Hepatocyte (in vitro differentiated cells): ENCODE results near the gene PSMB2. TPM values are rescaled to one million over a fixed set of nuclear protein-coding genes. Genes with fewer than 3 reads are reported as not detected.
A peak's percentile ranks its signal among the peaks of the same experiment; 100 is the strongest.

Source experiments
- DNase-seq: peaks from one replicate; pipeline ENCODE4 v3.0.0-alpha.2; 2016; ENCODE audit warnings: low spot score
- H2AFZ ChIP-seq: fragments of 200-600 bp; sonication (generic); 2 replicates; pipeline ENCODE4 v1.6.0; 2016; ENCODE audit warnings: antibody characterized with exemption, mild to moderate bottlenecking
- H3K27ac ChIP-seq: fragments of 200-600 bp; sonication (generic); 2 replicates; pipeline ENCODE4 v1.5.1; 2016; ENCODE audit warnings: mild to moderate bottlenecking
- H3K27me3 ChIP-seq: fragments of 200-600 bp; sonication (generic); 2 replicates; pipeline ENCODE4 v1.6.1; 2016
- H3K36me3 ChIP-seq: fragments of 200-600 bp; sonication (generic); replicated peaks from 2 replicates; pipeline ENCODE4 v1.5.1; 2016; ENCODE audit warnings: low read depth; ENCODE audit not compliant: insufficient read depth
- H3K4me1 ChIP-seq: fragments of 200-600 bp; sonication (generic); 2 replicates; pipeline ENCODE4 v1.5.1; 2016; ENCODE audit warnings: mild to moderate bottlenecking, moderate library complexity; ENCODE audit not compliant: insufficient read depth
- H3K4me2 ChIP-seq: fragments of 200-600 bp; sonication (generic); 2 replicates; pipeline ENCODE4 v1.6.0; 2016
- H3K4me3 ChIP-seq: fragments of 200-600 bp; sonication (generic); 2 replicates; pipeline ENCODE4 v1.5.1; 2016; ENCODE audit warnings: mild to moderate bottlenecking
- H3K79me2 ChIP-seq: fragments of 200-600 bp; sonication (generic); 2 replicates; pipeline ENCODE4 v1.6.0; 2017; ENCODE audit warnings: mild to moderate bottlenecking
- H3K9me2 ChIP-seq: fragments of 200-600 bp; sonication (generic); replicated peaks from 2 replicates; pipeline ENCODE4 v1.6.0; 2017; ENCODE audit warnings: mild to moderate bottlenecking; ENCODE audit not compliant: insufficient read depth
- H3K9me3 ChIP-seq: fragments of 200-600 bp; sonication (generic); 2 replicates; pipeline ENCODE4 v1.5.1; 2016; ENCODE audit warnings: low read depth, mild to moderate bottlenecking
- H4K20me1 ChIP-seq: fragments of 200-600 bp; sonication (generic); 2 replicates; pipeline ENCODE4 v1.6.0; 2016; ENCODE audit warnings: mild to moderate bottlenecking; ENCODE audit not compliant: insufficient read depth, poor library complexity, severe bottlenecking
- CTCF ChIP-seq: fragments of 200-600 bp; sonication (generic); IDR thresholded peaks from 2 replicates; pipeline ENCODE4 v1.5.1; 2016; ENCODE audit warnings: antibody characterized with exemption, mild to moderate bottlenecking; ENCODE audit not compliant: poor library complexity
- EZH2 ChIP-seq: fragments of 200-600 bp; sonication (generic); IDR thresholded peaks from 2 replicates; pipeline ENCODE4 v1.6.1; 2016; ENCODE audit warnings: antibody characterized with exemption, mild to moderate bottlenecking, borderline replicate concordance
- EZH2phosphoT487 ChIP-seq: fragments of 200-600 bp; sonication (generic); IDR thresholded peaks from one replicate; pipeline ENCODE4 v1.6.1; 2018; ENCODE audit warnings: antibody characterized with exemption, mild to moderate bottlenecking, low read depth, moderate library complexity; ENCODE audit not compliant: unreplicated experiment, severe bottlenecking
- WGBS: methylation state at CpG from one replicate; pipeline ENCODE4 v1.1.6; 2016; ENCODE audit warnings: low lambda C conversion rate; ENCODE audit errors: missing lambda C conversion rate; 5-methylcytosine and 5-hydroxymethylcytosine counted together
- polyA plus RNA-seq: library from polyadenylated mRNA; unstranded; fragments of >200 nt; fragmentation: Nextera tagmentation; extraction: Ambion mirVana; gene quantifications from 2 replicates; pipeline ENCODE4 v1.2.1, GENCODE V29; 2016
- total RNA-seq: library from RNA; depleted of rRNA; stranded (reverse); fragments of >200 nt; gene quantifications from 2 replicates; pipeline ENCODE4 v1.2.3, GENCODE V29; 2014

Gene PSMB2
- total and polyA plus RNA-seq, 2 experiments from 2014 or later: 42.6 to 98.8 TPM

GRCh38 chr1:35631396-35631795 lies 9.9 kb downstream of the PSMB2 start:
- H3K4me3 ChIP-seq: no peak overlapping the region
- peaks cover 33% of the 10 kb centered on the region for H3K79me2 ChIP-seq
- H2AFZ ChIP-seq: no peak overlapping the region
- H3K4me2 ChIP-seq: no peak overlapping the region
- no peaks in the 10 kb centered on the region for H3K36me3 ChIP-seq
- H3K9me2 ChIP-seq: no peaks in the 10 kb centered on the region
- no peaks in the 10 kb centered on the region for H3K27me3 ChIP-seq
- H3K27ac ChIP-seq: no peak overlapping the region
- peaks cover 10% of the 10 kb centered on the region for H4K20me1 ChIP-seq
- H3K9me3 ChIP-seq: no peaks in the 10 kb centered on the region
- WGBS: 95% methylated on average over 3 of the region's 3 CpGs
- TF ChIP-seq CTCF (no peak), EZH2phosphoT487 (no peak), EZH2 (no peak)
- H3K4me1 ChIP-seq: peaks cover 4% of the 10 kb centered on the region
- DNase-seq: no peak

- Histone ChIP-seq H3K27me3 (no peaks in the 10 kb centered on the region), H3K36me3 (no peaks in the 10 kb centered on the region), H3K27ac (no peak overlapping the region), H3K9me2 (no peaks in the 10 kb centered on the region), H3K79me2 (peaks cover 25% of the 10 kb centered on the region), H3K9me3 (no peaks in the 10 kb centered on the region), H3K4me2 (no peak overlapping the region), H4K20me1 (peaks cover 7% of the 10 kb centered on the region), H3K4me3 (no peak overlapping the region), H3K4me1 (peaks cover 4% of the 10 kb centered on the region), H2AFZ (no peak overlapping the region)
- 66% methylated on average over 2 of the region's 2 CpGs for WGBS
- TF ChIP-seq CTCF: no peak
- no peak for TF ChIP-seq EZH2
- TF ChIP-seq EZH2phosphoT487: no peak
- peak; percentile 15 for DNase-seq
These were observed 12.3 kb downstream of the PSMB2 start for GRCh38 chr1:35629051-35629450.

GRCh38 chr1:35623832-35624231 lies 17.5 kb downstream of the PSMB2 start:
- H3K4me3 ChIP-seq: no peak overlapping the region
- no peak for DNase-seq
- no peaks in the 10 kb centered on the region for H3K9me3 ChIP-seq
- H4K20me1 ChIP-seq: peaks cover 12% of the 10 kb centered on the region
- H3K27ac ChIP-seq: no peak overlapping the region
- H3K79me2 ChIP-seq: peaks cover 46% of the 10 kb centered on the region
- H3K27me3 ChIP-seq: no peaks in the 10 kb centered on the region
- H3K4me2 ChIP-seq: no peak overlapping the region
- H3K4me1 ChIP-seq: peaks cover 4% of the 10 kb centered on the region
- H3K36me3 ChIP-seq: no peaks in the 10 kb centered on the region
- no peak overlapping the region for H2AFZ ChIP-seq
- no peaks in the 10 kb centered on the region for H3K9me2 ChIP-seq
- no peak for TF ChIP-seq EZH2
- no peak for TF ChIP-seq CTCF
- no peak for TF ChIP-seq EZH2phosphoT487
